Endothelial cell of umbilical vein (primary cell): ENCODE results near the gene NCOA3. TPM values are rescaled to one million over a fixed set of nuclear protein-coding genes. Genes with fewer than 3 reads are reported as not detected.

ENCODE experiments used
- BruUV-seq: library from RNA; stranded (reverse); fragments of 400-500 nt; replicated peaks from 2 replicates; lab custom pipeline; 2021; lab: Mats Ljungman, UMichigan
- CTCF ChIA-PET: fragments of 300-600, 350-600 bp; sonication (Branson Sonifier 250); formaldehyde crosslinking; loops from one replicate; lab custom pipeline; 2021; ENCODE audit warnings: antibody characterized with exemption, inconsistent platforms; lab: Charles Lee
- POLR2A ChIA-PET: fragments of 300-600, 350-600 bp; sonication (Branson Sonifier 250); formaldehyde crosslinking; loops from one replicate; lab custom pipeline; 2021; ENCODE audit warnings: antibody characterized with exemption, inconsistent platforms; lab: Charles Lee
- DNase-seq: peaks from one replicate; pipeline ENCODE4 v3.0.0-alpha.2; 2011; ENCODE audit warnings: low read depth, low spot score
- FAIRE-seq: peaks from 2 replicates; lab custom pipeline; 2011; peaks lifted over from hg19 to GRCh38; lab: Jason Lieb, UNC
- H2AFZ ChIP-seq: 2 replicates; pipeline ENCODE4 v1.6.0; 2012; ENCODE audit warnings: low read depth, low read length, control low read depth, inconsistent platforms
- H3K27ac ChIP-seq: 2 replicates; pipeline ENCODE4 v1.5.1; 2011; ENCODE audit warnings: low read depth, mild to moderate bottlenecking, control low read depth, low read length, moderate library complexity; ENCODE audit not compliant: insufficient read depth
- H3K27me3 ChIP-seq, 2 experiments: 2 replicates each; pipeline versions ENCODE4 v1.6.0 to v1.6.1; 2011; ENCODE audit warnings: low read length in 2 of 2, mixed read lengths in 1 of 2; ENCODE audit not compliant: control insufficient read depth in 2 of 2, insufficient read depth in 2 of 2
- H3K36me3 ChIP-seq, 2 experiments: 2 replicates in 1 of 2; 3 replicates in 1 of 2; pipeline ENCODE4 v1.5.1; 2011; ENCODE audit warnings: low read length in 2 of 2, mild to moderate bottlenecking in 1 of 2, moderate library complexity in 1 of 2; ENCODE audit not compliant: control insufficient read depth in 2 of 2, insufficient read depth in 2 of 2; ENCODE audit errors: extremely low read depth in 1 of 2
- H3K4me1 ChIP-seq: 3 replicates; pipeline ENCODE4 v1.5.1; 2011; ENCODE audit warnings: mild to moderate bottlenecking, low read length; ENCODE audit not compliant: control insufficient read depth, insufficient read depth; ENCODE audit errors: extremely low read depth
- H3K4me2 ChIP-seq: 2 replicates; pipeline ENCODE4 v1.6.1; 2011; ENCODE audit warnings: low read length, control low read depth, mixed read lengths; ENCODE audit not compliant: insufficient read depth
- H3K4me3 ChIP-seq, 3 experiments: fragments of 200-600 bp in 1 of 3; sonication (generic), shearing (Covaris generic) in 1 of 3; replicated peaks in 1 of 3; 2 replicates each; pipeline ENCODE4 v1.5.1; 2011 to 2016; ENCODE audit warnings: control low read depth in 3 of 3, low read length in 3 of 3, mild to moderate bottlenecking in 2 of 3, inconsistent platforms in 1 of 3, low read depth in 1 of 3, moderate library complexity in 1 of 3; ENCODE audit not compliant: insufficient read depth in 1 of 3
- H3K79me2 ChIP-seq: 2 replicates; pipeline ENCODE4 v1.6.0; 2012; ENCODE audit warnings: low read length, inconsistent platforms; ENCODE audit not compliant: control insufficient read depth, insufficient read depth
- H3K9ac ChIP-seq: replicated peaks from 2 replicates; pipeline ENCODE3; 2011; ENCODE audit warnings: low read length, control low read depth; ENCODE audit not compliant: insufficient read depth; ENCODE audit errors: extremely low read depth
- H3K9me1 ChIP-seq: replicated peaks from 3 replicates; pipeline ENCODE4 v1.6.0; 2011; ENCODE audit warnings: mild to moderate bottlenecking, low read length; ENCODE audit not compliant: control insufficient read depth, insufficient read depth; ENCODE audit errors: extremely low read depth
- H3K9me3 ChIP-seq: replicated peaks from 2 replicates; pipeline ENCODE4 v1.5.1; 2012; ENCODE audit warnings: low read length, inconsistent platforms; ENCODE audit not compliant: control insufficient read depth, insufficient read depth
- H4K20me1 ChIP-seq: replicated peaks from 2 replicates; pipeline ENCODE3; 2011; ENCODE audit warnings: mild to moderate bottlenecking, low read length; ENCODE audit not compliant: control insufficient read depth, insufficient read depth; ENCODE audit errors: extremely low read depth
- EZH2 ChIP-seq: IDR thresholded peaks from 2 replicates; pipeline ENCODE4 v1.6.1; 2012; ENCODE audit warnings: borderline replicate concordance, low read depth, mild to moderate bottlenecking, moderate library complexity, low read length, inconsistent platforms; ENCODE audit not compliant: severe bottlenecking
- FOS ChIP-seq: IDR thresholded peaks from 2 replicates; pipeline ENCODE4 v1.6.1; 2011; ENCODE audit warnings: mild to moderate bottlenecking, low read length, moderate library complexity, borderline replicate concordance; ENCODE audit not compliant: insufficient read depth
- GATA2 ChIP-seq: IDR thresholded peaks from 2 replicates; pipeline ENCODE4 v1.7.0; 2011; ENCODE audit warnings: low read depth, mild to moderate bottlenecking, moderate library complexity, mixed read lengths, low read length; ENCODE audit not compliant: insufficient read length, insufficient read depth
- JUN ChIP-seq: IDR thresholded peaks from 2 replicates; pipeline ENCODE4 v1.6.1; 2011; ENCODE audit warnings: borderline replicate concordance, low read depth; ENCODE audit not compliant: insufficient read length, insufficient read depth
- MAX ChIP-seq: IDR thresholded peaks from 2 replicates; pipeline ENCODE4 v1.6.1; 2011; ENCODE audit not compliant: insufficient read depth, insufficient read length
- MYC ChIP-seq: IDR thresholded peaks from one replicate; pipeline ENCODE4 v1.6.1; 2011; ENCODE audit warnings: mild to moderate bottlenecking, low read depth, low read length
- POLR2A ChIP-seq: IDR thresholded peaks from 2 replicates; pipeline ENCODE4 v1.6.1; 2012; ENCODE audit warnings: low read depth, mild to moderate bottlenecking, control low read depth, low read length
- POLR2AphosphoS5 ChIP-seq: IDR thresholded peaks from 2 replicates; pipeline ENCODE4 v1.6.1; 2012; ENCODE audit warnings: low read depth, mild to moderate bottlenecking, control low read depth, low read length, moderate library complexity; ENCODE audit not compliant: insufficient read depth
- dilution Hi-C: fragments of 300-500 bp; cut with MboI; formaldehyde crosslinking; loops from one replicate; pipeline ENCODE4 v1.15.0; 2019; ENCODE audit warnings: low sequenced_read_pairs; ENCODE audit not compliant: extremely low pct_ligation_motif_present
- intact Hi-C: fragments of 100-400 bp; cut with micrococcal nuclease; formaldehyde crosslinking; loops from one replicate; pipeline ENCODE4 v1.10.0; 2022
- polyA plus RNA-seq, 4 experiments: library from polyadenylated mRNA; depleted of rRNA in 3 of 4; stranded (reverse) in 3 of 4; unstranded in 1 of 4; fragments of >200 nt; gene quantifications; 2 replicates each; pipeline versions ENCODE4 v1.2.1 to v1.2.3, GENCODE V29; 2011 to 2012; ENCODE audit warnings: missing spikeins in 1 of 4
- total RNA-seq: library from RNA; stranded (reverse); gene quantifications from 2 replicates; pipeline ENCODE4 v1.2.3, GENCODE V29; 2021
- TF ChIP-seq, protein P1 (sequence below), 2 donors: IDR thresholded peaks; 1 replicate in 1 of 2; 2 replicates in 1 of 2; pipeline ENCODE4 v1.5.1; 2011; ENCODE audit warnings: low read length in 2 of 2, mild to moderate bottlenecking in 2 of 2, moderate library complexity in 2 of 2, control low read depth in 1 of 2, inconsistent platforms in 1 of 2, low read depth in 1 of 2; ENCODE audit not compliant: insufficient read depth in 1 of 2; ENCODE audit errors: extremely low read depth in 1 of 2

Gene NCOA3
- total and polyA plus RNA-seq, 2 donors (not counting 3 experiments of a cell fraction or from before 2014, with no cell fraction given), result 12.0 to 35.6 TPM

- H3K4me2 ChIP-seq, result no peak overlapping the region
- DNase-seq, result no peak
- H3K9me1 ChIP-seq, result no peaks in the 10 kb centered on the region
- peaks cover 5% of the 10 kb centered on the region for H4K20me1 ChIP-seq
- peaks cover 12% of the 10 kb centered on the region for H3K4me1 ChIP-seq
- H3K79me2 ChIP-seq, result peaks cover 75% of the 10 kb centered on the region
- BruUV-seq, result no TSS peak
- intact Hi-C loops (no loop called here), dilution Hi-C loops (no loop called here)
- no peaks in the 10 kb centered on the region for H3K9me3 ChIP-seq
- TF ChIP-seq POLR2A (no peak), GATA2 (no peak), EZH2 (no peak), POLR2AphosphoS5 (no peak), MAX (no peak), MYC (no peak), JUN (no peak), FOS (no peak)
- TF ChIP-seq, protein P1, sequence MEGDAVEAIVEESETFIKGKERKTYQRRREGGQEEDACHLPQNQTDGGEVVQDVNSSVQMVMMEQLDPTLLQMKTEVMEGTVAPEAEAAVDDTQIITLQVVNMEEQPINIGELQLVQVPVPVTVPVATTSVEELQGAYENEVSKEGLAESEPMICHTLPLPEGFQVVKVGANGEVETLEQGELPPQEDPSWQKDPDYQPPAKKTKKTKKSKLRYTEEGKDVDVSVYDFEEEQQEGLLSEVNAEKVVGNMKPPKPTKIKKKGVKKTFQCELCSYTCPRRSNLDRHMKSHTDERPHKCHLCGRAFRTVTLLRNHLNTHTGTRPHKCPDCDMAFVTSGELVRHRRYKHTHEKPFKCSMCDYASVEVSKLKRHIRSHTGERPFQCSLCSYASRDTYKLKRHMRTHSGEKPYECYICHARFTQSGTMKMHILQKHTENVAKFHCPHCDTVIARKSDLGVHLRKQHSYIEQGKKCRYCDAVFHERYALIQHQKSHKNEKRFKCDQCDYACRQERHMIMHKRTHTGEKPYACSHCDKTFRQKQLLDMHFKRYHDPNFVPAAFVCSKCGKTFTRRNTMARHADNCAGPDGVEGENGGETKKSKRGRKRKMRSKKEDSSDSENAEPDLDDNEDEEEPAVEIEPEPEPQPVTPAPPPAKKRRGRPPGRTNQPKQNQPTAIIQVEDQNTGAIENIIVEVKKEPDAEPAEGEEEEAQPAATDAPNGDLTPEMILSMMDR (IDR thresholded peaks at IDR 0.05; ENCODE audit: extremely low read depth in 1 of 2, insufficient read depth in 1 of 2, low read depth in 1 of 2, low read length in 2 of 2), result no peak
- H3K27me3 ChIP-seq, result no peaks in the 10 kb centered on the region
- no peak overlapping the region for H2AFZ ChIP-seq
- no peak overlapping the region for H3K27ac ChIP-seq
- no peak overlapping the region for H3K9ac ChIP-seq
- no peak overlapping the region for H3K4me3 ChIP-seq
- FAIRE-seq, result no peak
- no peaks in the 10 kb centered on the region for H3K36me3 ChIP-seq
- CTCF ChIA-PET, result no interaction called here
- POLR2A ChIA-PET, result no interaction called here
These were observed 41.3 kb downstream of the NCOA3 start for GRCh38 chr20:47543006-47543431.
